PC-9 (cell line): ENCODE data around the gene CAVIN1.

Source experiments
- CTCF ChIP-seq: fragments of 200-600 bp; sonication (generic); conservative IDR thresholded peaks from 2 replicates; pipeline ENCODE4 v1.6.1; 2017; ENCODE audit warnings: mixed run types, antibody characterized with exemption, mild to moderate bottlenecking, moderate library complexity
- EZH2 ChIP-seq: fragments of 200-600 bp; sonication (generic); IDR thresholded peaks from 2 replicates; pipeline ENCODE4 v1.8.0; 2017; ENCODE audit warnings: antibody characterized with exemption, low read depth

GRCh38 chr17:42381898-42382297 lies 41.2 kb downstream of the CAVIN1 start:
- no peak for TF ChIP-seq CTCF
- TF ChIP-seq EZH2: no peak
